Adipocyte (in vitro differentiated cells): ENCODE results near the gene SRGAP1.
A peak's percentile ranks its signal among the peaks of the same experiment; 100 is the strongest.
"Not testable (repeated sequence)": the region's sequence is repeated elsewhere in the genome, so short reads cannot be mapped to it uniquely, and the experiment has no call there.

Experiments used
- DNase-seq: peaks from one replicate; pipeline ENCODE4 v3.0.0-alpha.2; 2015; ENCODE audit warnings: low read depth
- H3K27me3 ChIP-seq: replicated peaks from 2 replicates; pipeline ENCODE4 v1.7.0; 2013; ENCODE audit warnings: mild to moderate bottlenecking, low read length, moderate library complexity; ENCODE audit not compliant: control insufficient read depth, insufficient read depth
- H3K36me3 ChIP-seq: 2 replicates; pipeline ENCODE4 v1.7.0; 2013; ENCODE audit warnings: low read length, mild to moderate bottlenecking, moderate library complexity; ENCODE audit not compliant: control insufficient read depth, insufficient read depth, severe bottlenecking
- H3K4me1 ChIP-seq: 2 replicates; pipeline ENCODE4 v1.7.0; 2013; ENCODE audit warnings: mild to moderate bottlenecking, low read length, moderate library complexity; ENCODE audit not compliant: control insufficient read depth, insufficient read depth
- H3K4me3 ChIP-seq: 2 replicates; pipeline ENCODE4 v1.7.0; 2013; ENCODE audit warnings: mild to moderate bottlenecking, low read length, moderate library complexity
- H3K9ac ChIP-seq: 2 replicates; pipeline ENCODE4 v1.7.0; 2013; ENCODE audit warnings: mild to moderate bottlenecking, low read length, moderate library complexity
- H3K9me3 ChIP-seq: 2 replicates; pipeline ENCODE4 v1.7.0; 2013; ENCODE audit warnings: mild to moderate bottlenecking, low read length, moderate library complexity; ENCODE audit not compliant: control insufficient read depth

SRGAP1 gene

DNA sequence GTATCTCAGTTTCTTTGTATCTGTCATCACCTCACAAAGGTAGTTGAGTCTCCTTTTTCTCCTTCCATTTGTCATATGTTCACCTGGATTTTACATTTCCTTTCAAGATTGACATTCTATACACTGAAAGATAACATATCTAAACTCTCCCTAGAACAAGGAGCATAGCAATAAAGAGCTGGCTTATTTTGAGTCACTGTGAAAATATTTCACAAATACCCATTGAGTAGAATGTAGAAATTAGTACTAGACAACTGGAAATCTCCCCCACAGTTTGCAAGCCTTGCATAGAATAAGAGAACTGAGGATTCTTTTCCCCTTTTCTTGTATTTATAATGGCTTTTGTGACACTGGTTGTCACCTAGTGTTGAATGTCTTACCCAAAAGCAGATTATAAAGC lies 266.4 kb downstream of the SRGAP1 start:
- Histone ChIP-seq H3K27me3 (no peaks in the 10 kb centered on the region), H3K4me1 (peaks cover 12% of the 10 kb centered on the region), H3K9me3 (no peaks in the 10 kb centered on the region), H3K4me3 (no peak overlapping the region), H3K9ac (no peak overlapping the region), H3K36me3 (peaks cover 69% of the 10 kb centered on the region)
- DNase-seq = peak; percentile 33

DNA sequence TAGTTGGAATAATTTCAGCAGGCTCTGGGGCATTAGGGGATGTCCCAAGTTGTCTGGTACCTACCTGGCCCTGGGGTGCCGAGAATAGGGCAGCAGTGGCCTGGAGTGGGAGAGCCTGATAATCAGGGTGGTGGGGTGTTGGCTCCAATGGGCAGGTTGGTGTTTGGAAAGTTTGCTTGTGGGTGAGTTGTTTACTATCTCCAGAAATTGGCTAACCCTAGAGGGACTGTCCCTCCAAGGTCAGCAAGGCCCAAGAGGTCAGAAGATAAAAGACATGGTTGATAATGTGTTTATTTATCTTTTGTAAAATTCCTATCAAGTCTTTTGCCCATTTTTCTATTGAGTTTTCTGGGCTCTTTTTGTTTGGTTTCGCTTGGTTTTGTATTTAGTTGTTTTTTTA lies 272.5 kb downstream of the SRGAP1 start:
- H3K36me3 ChIP-seq = peaks cover 57% of the 10 kb centered on the region
- H3K4me1 ChIP-seq = no peaks in the 10 kb centered on the region
- no peak for DNase-seq
- H3K4me3 ChIP-seq = no peak overlapping the region
- H3K27me3 ChIP-seq = no peaks in the 10 kb centered on the region
- H3K9ac ChIP-seq = no peak overlapping the region
- no peaks in the 10 kb centered on the region for H3K9me3 ChIP-seq

- Histone ChIP-seq H3K9ac (no peak overlapping the region), H3K9me3 (no peaks in the 10 kb centered on the region), H3K4me1 (peaks cover 9% of the 10 kb centered on the region), H3K27me3 (no peaks in the 10 kb centered on the region), H3K4me3 (no peak overlapping the region), H3K36me3 (peaks cover 32% of the 10 kb centered on the region)
- DNase-seq = peak; percentile 31
Measured at GRCh38 chr12:64120568-64120967, 276.1 kb downstream of the SRGAP1 start.

- H3K9me3 ChIP-seq, H3K9ac ChIP-seq: not testable (repeated sequence)
Measured at GRCh38 chr12:64121086-64121485, 276.6 kb downstream of the SRGAP1 start.

GRCh38 chr12:64122154-64122553 lies 277.7 kb downstream of the SRGAP1 start:
- DNase-seq = no peak
- Histone ChIP-seq H3K4me1 (peaks cover 19% of the 10 kb centered on the region), H3K9me3 (no peaks in the 10 kb centered on the region), H3K9ac (no peak overlapping the region), H3K27me3 (no peaks in the 10 kb centered on the region), H3K36me3 (peaks cover 25% of the 10 kb centered on the region), H3K4me3 (no peak overlapping the region)

More at GRCh38 chr12:64121086-64121485, 276.6 kb downstream of the SRGAP1 start:
- not testable (repeated sequence) for H3K4me3 ChIP-seq, H3K27me3 ChIP-seq, DNase-seq
- Histone ChIP-seq H3K36me3 (peaks cover 27% of the 10 kb centered on the region), H3K4me1 (peaks cover 14% of the 10 kb centered on the region)

GRCh38 chr12:64122995-64123394 lies 278.5 kb downstream of the SRGAP1 start:
- DNase-seq = no peak
- H3K27me3 ChIP-seq = no peaks in the 10 kb centered on the region
- H3K36me3 ChIP-seq = peaks cover 33% of the 10 kb centered on the region
- no peak overlapping the region for H3K9ac ChIP-seq
- no peak overlapping the region for H3K4me3 ChIP-seq
- H3K9me3 ChIP-seq = no peaks in the 10 kb centered on the region
- peaks cover 19% of the 10 kb centered on the region for H3K4me1 ChIP-seq

DNA sequence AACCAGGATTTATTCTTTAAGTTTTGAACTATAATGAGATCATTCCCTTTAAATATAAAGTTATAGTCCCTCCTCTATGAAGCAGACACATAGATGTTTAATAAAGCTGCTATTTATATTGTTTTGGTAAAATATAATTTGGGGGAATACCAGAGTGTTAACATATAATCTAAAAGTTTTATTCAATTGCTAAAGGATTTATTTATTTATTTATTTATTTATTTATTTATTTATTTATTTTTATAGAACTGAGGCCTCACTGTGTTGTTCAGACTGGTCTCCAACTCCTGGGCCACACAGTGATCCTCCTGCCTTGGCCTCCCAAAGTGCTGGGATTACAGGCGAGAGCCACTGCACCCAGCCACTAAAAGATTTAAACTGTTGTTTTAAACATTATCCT lies 278.9 kb downstream of the SRGAP1 start:
- Histone ChIP-seq H3K9ac (no peak overlapping the region), H3K27me3 (no peaks in the 10 kb centered on the region), H3K36me3 (peaks cover 34% of the 10 kb centered on the region), H3K4me3 (no peak overlapping the region), H3K4me1 (peaks cover 19% of the 10 kb centered on the region), H3K9me3 (no peaks in the 10 kb centered on the region)
- no peak for DNase-seq

DNA sequence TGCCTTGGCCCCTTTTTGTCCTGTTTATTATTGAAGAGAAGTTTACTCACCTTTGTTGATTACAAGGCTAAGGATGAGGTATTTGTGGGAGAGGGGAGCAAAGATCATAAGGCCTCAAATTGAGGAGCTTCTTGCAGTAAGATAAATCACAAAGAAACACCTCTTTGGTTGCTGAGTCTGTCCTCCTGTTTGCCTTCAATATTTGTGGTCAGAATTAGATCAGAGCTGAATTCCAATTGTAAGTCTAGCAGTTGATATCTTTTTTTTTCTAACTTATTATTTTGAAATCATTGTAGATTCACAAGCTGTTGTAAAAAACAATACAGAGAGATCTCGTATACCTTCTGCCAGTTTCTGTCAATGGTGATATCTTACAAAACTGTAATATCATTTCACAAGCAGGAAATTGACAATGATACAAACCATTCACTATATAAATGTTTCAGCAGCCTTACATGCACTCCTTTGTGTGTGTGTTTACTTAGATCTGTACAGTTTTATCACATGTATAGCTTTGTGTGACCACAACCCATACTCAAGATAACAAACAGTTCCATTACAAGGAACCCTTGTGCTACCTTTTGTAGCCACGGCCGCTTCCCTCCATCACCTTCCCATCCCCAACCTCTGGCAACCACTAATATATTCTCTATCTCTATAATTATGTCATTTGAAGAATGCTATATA lies 280.2 kb downstream of the SRGAP1 start:
- H3K27me3 ChIP-seq = no peaks in the 10 kb centered on the region
- H3K4me3 ChIP-seq = no peak overlapping the region
- no peak overlapping the region for H3K9ac ChIP-seq
- no peaks in the 10 kb centered on the region for H3K9me3 ChIP-seq
- peaks cover 19% of the 10 kb centered on the region for H3K4me1 ChIP-seq
- peaks cover 45% of the 10 kb centered on the region for H3K36me3 ChIP-seq
- peak; percentile 39 for DNase-seq

DNA sequence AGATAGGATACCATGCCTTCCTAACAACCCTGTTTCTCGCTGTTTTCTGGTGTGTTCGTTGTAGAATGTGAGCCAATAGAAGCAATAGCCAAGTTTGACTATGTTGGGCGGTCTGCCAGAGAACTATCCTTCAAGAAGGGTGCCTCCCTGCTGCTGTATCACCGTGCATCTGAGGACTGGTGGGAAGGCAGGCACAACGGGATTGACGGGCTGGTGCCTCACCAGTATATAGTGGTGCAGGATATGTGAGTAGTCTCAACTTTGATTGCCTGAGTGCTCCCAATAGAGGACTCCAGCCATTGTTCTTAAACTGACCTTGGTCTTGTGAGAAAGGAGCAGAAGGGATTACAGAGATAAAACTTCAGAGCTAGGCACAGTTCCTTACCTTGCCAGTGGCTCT lies 281.4 kb downstream of the SRGAP1 start:
- H3K27me3 ChIP-seq = no peaks in the 10 kb centered on the region
- H3K4me1 ChIP-seq = peaks cover 19% of the 10 kb centered on the region
- no peak overlapping the region for H3K9ac ChIP-seq
- no peaks in the 10 kb centered on the region for H3K9me3 ChIP-seq
- DNase-seq = no peak
- peaks cover 50% of the 10 kb centered on the region for H3K36me3 ChIP-seq
- no peak overlapping the region for H3K4me3 ChIP-seq

DNA sequence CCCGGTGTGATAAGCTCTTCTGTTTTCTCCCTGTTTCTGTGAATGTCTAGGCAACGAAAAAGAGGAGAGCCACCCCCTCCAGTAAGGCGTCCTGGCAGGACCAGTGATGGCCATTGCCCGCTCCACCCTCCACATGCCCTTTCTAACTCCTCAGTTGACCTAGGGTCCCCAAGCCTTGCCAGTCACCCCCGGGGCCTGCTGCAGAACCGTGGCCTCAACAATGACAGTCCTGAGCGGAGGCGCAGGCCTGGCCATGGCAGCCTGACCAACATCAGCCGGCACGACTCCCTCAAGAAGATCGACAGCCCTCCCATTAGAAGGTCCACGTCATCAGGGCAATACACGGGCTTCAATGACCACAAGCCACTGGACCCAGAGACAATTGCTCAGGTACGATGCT lies 283.3 kb downstream of the SRGAP1 start:
- no peaks in the 10 kb centered on the region for H3K9me3 ChIP-seq
- no peaks in the 10 kb centered on the region for H3K27me3 ChIP-seq
- H3K4me3 ChIP-seq = no peak overlapping the region
- no peak for DNase-seq
- H3K4me1 ChIP-seq = peaks cover 19% of the 10 kb centered on the region
- no peak overlapping the region for H3K9ac ChIP-seq
- H3K36me3 ChIP-seq = peaks cover 50% of the 10 kb centered on the region

GRCh38 chr12:64128366-64128765 lies 283.9 kb downstream of the SRGAP1 start:
- peaks cover 19% of the 10 kb centered on the region for H3K4me1 ChIP-seq
- H3K36me3 ChIP-seq = peaks cover 55% of the 10 kb centered on the region
- H3K4me3 ChIP-seq = no peak overlapping the region
- DNase-seq = no peak
- H3K9ac ChIP-seq = no peak overlapping the region
- H3K9me3 ChIP-seq = peaks cover 3% of the 10 kb centered on the region
- no peaks in the 10 kb centered on the region for H3K27me3 ChIP-seq

- H3K4me1 ChIP-seq = peaks cover 11% of the 10 kb centered on the region
- peaks cover 10% of the 10 kb centered on the region for H3K9me3 ChIP-seq
- DNase-seq, H3K4me3 ChIP-seq, H3K27me3 ChIP-seq, H3K9ac ChIP-seq: not testable (repeated sequence)
- H3K36me3 ChIP-seq = peaks cover 61% of the 10 kb centered on the region
Measured at GRCh38 chr12:64130476-64130875, 286.0 kb downstream of the SRGAP1 start.
